ENCODE results near the gene TBX1.
"Not testable (repeated sequence)": the region's sequence is repeated elsewhere in the genome, so short reads cannot be mapped to it uniquely, and the experiment has no call there.

The TBX1 gene

DNA sequence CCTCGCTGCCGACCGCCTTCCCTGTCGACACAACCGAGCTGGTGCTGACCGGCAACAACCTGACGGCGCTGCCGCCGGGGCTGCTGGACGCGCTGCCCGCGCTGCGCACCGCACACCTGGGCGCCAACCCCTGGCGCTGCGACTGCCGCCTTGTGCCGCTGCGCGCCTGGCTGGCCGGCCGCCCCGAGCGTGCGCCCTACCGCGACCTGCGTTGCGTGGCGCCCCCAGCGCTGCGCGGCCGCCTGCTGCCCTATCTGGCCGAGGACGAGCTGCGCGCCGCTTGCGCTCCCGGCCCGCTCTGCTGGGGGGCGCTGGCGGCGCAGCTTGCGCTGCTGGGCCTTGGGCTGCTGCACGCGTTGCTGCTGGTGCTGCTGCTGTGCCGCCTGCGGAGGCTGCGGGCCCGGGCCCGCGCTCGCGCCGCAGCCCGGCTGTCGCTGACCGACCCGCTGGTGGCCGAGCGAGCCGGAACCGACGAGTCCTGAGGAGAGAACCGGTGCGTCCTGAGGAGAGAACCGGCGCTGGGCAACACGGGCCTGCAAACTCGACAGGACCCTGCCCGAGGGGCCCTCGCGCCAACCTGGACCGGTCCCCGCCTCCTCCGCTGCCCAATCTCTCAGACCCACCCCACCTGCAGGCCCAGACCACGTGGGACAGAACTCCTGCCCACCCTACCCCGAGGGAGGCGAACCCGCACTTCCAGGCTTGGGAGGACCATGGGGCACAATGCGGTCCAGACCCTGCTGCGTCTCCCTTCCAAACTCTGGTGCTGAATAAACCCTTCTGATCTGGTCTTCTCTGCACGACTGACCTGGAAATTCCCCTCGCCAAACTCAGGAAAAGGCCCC is 36.4 kb upstream of the TBX1 start:
- no peak overlapping the region for H3K27ac ChIP-seq (ENCODE audit: low read depth, low read length, severe bottlenecking)
- H3K4me1 ChIP-seq (ENCODE audit: control insufficient read depth, insufficient read depth, low read length, poor library complexity, severe bottlenecking): peaks cover 18% of the 10 kb centered on the region
- H3K9me3 ChIP-seq (ENCODE audit: control insufficient read depth, low read length): no peaks in the 10 kb centered on the region
- peak overlapping the region; percentile 5 for H3K4me3 ChIP-seq (ENCODE audit: extremely low read depth, insufficient read depth, low read length, poor library complexity, severe bottlenecking)
- 5% methylated on average over 77 to 81 of the region's 89 CpGs for WGBS, 2 experiments (ENCODE audit: insufficient coverage in 2 of 2)
- H3K36me3 ChIP-seq (ENCODE audit: control insufficient read depth, insufficient read depth, low read length): peaks cover 16% of the 10 kb centered on the region

DNA sequence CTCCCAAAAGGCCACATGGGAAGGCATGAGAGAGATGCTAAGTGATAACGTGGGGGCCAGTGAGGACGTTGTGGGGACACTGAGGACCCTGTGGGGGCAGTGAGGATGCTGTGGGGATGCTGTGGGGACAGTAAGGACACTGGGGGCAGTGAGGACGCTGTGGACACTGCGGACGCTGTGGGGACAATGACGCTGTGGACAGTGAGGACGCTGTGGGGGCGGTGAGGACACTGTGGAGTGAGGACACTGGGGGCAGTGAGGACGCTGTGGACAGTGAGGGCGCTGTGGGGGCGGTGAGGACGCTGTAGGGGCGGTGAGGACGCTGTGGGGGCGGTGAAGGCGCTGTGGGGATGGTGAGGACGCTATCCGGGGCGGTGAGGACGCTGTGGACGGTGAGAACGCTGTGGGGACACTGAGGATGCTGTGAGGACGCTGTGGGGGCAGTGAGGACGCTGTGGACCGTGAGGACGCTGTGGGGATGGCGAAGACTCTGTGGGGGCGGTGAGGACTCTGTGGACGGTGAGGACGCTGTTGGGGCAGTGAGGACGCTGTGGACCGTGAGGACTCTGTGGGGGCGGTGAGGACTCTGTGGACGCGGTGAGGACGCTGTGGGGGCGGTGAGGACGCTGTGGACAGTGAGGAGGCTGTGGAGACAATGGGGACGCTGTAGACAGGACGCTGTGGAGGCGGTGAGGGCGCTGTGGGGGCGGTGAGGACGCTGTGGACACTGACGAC is 35.5 kb upstream of the TBX1 start:
- no peaks in the 10 kb centered on the region for H3K9me3 ChIP-seq (ENCODE audit: control insufficient read depth, low read length)
- peaks cover 11% of the 10 kb centered on the region for H3K36me3 ChIP-seq (ENCODE audit: control insufficient read depth, insufficient read depth, low read length)
- WGBS, 2 experiments (ENCODE audit: insufficient coverage in 2 of 2): 76 to 77% methylated on average over 39 to 43 of the region's 45 CpGs
- peaks cover 18% of the 10 kb centered on the region for H3K4me1 ChIP-seq (ENCODE audit: control insufficient read depth, insufficient read depth, low read length, poor library complexity, severe bottlenecking)
- no peak overlapping the region for H3K27ac ChIP-seq (ENCODE audit: low read depth, low read length, severe bottlenecking)
- no peak overlapping the region for H3K4me3 ChIP-seq (ENCODE audit: extremely low read depth, insufficient read depth, low read length, poor library complexity, severe bottlenecking)

DNA sequence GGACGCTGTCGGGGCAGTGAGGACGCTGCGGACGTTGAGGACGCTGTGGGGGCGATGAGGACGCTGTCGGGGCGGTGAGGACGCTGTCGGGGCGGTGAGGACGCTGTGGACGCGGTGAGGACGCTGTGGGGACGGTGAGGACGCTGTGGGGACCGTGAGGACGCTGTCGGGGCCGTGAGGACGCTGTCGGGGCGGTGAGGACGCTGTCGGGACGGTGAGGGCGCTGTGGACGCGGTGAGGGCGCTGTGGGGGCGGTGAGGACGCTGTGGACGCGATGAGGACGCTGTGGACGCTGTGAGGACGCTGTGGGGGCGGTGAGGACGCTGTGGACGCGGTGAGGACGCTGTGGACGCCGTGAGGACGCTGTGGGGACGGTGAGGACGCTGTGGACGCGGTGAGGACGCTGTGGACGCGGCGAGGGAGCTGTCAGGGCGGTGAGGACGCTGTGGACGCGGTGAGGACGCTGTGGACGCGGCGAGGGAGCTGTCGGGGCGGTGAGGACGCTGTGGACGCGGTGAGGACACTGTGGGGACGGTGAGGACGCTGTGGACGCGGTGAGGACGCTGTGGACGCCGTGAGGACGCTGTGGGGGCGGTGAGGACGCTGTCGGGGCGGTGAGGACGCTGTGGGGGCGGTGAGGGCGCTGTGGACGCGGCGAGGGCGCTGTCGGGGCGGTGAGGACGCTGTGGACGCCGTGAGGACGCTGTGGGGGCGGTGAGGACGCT is 34.4 kb upstream of the TBX1 start:
- H3K9me3 ChIP-seq (ENCODE audit: control insufficient read depth, low read length); H3K27ac ChIP-seq (ENCODE audit: low read depth, low read length, severe bottlenecking); H3K36me3 ChIP-seq (ENCODE audit: control insufficient read depth, insufficient read depth, low read length); H3K4me3 ChIP-seq (ENCODE audit: extremely low read depth, insufficient read depth, low read length, poor library complexity, severe bottlenecking): not testable (repeated sequence)
- 61 to 64% methylated on average over 66 to 93 of the region's 96 CpGs for WGBS, 2 experiments (ENCODE audit: insufficient coverage in 2 of 2)
- peaks cover 16% of the 10 kb centered on the region for H3K4me1 ChIP-seq (ENCODE audit: control insufficient read depth, insufficient read depth, low read length, poor library complexity, severe bottlenecking)

DNA sequence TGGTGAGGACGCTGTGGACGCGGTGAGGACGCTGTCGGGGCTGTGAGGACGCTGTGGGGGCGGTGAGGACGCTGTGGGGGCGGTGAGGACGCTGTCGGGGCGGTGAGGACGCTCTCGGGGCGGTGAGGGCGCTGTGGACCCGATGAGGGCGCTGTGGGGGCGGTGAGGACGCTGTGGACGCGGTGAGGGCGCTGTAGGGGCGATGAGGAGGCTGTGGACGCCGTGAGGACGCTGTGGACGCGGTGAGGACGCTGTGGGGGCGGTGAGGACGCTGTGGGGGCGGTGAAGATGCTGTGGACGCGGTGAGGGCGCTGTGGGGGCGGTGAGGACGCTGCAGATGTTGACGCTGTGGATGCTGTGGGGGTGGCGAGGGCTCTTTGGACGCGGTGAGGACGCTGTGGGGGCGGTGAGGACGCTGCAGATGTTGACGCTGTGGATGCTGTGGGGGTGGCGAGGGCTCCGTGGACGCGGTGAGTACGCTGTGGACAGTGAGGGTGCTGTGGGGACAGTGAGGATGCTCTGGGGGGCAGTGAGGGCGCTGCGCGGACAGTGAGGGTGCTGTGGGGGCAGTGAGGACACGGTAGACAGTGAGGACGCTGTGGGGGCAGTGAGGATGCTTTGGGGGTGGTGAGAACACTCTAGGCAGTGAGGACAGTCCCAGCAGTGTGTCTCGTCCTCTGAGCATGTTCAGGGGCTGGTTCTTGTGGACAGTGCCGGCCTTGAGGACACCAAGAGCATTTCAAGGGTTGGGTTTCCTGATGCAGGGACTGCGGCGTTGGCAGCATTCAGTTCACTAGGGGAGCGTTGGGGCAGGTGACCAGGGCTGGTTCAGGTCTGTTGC is 33.0 kb upstream of the TBX1 start:
- no peak overlapping the region for H3K4me3 ChIP-seq (ENCODE audit: extremely low read depth, insufficient read depth, low read length, poor library complexity, severe bottlenecking)
- peaks cover 7% of the 10 kb centered on the region for H3K4me1 ChIP-seq (ENCODE audit: control insufficient read depth, insufficient read depth, low read length, poor library complexity, severe bottlenecking)
- no peaks in the 10 kb centered on the region for H3K9me3 ChIP-seq (ENCODE audit: control insufficient read depth, low read length)
- WGBS, 2 experiments (ENCODE audit: insufficient coverage in 2 of 2): 47% methylated on average over 42 to 51 of the region's 61 CpGs
- no peaks in the 10 kb centered on the region for H3K36me3 ChIP-seq (ENCODE audit: control insufficient read depth, insufficient read depth, low read length)
- H3K27ac ChIP-seq (ENCODE audit: low read depth, low read length, severe bottlenecking): no peak overlapping the region

DNA sequence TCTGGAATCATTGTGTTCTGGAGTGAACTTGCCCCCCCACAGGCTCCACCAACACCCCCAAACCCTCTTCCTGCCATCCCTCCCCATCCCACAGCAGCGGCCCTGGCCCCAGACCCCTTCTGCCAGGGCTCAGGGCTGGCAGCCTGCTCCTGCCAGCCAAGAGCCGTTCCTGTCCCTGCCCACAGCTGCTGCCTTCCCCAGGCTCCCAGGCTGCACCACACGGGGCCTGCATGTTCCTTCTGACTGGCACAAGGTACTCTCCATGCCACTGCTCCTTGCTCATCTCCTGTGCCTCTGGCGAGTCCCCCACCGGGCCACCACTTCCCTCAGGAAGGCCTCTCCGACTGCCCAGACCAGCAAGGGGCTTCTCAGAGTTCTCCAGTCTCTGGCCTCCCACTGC is 32.3 kb upstream of the TBX1 start:
- Histone ChIP-seq H3K36me3 (ENCODE audit: control insufficient read depth, insufficient read depth, low read length) (no peaks in the 10 kb centered on the region), H3K27ac (ENCODE audit: low read depth, low read length, severe bottlenecking) (no peak overlapping the region), H3K4me3 (ENCODE audit: extremely low read depth, insufficient read depth, low read length, poor library complexity, severe bottlenecking) (no peak overlapping the region), H3K4me1 (ENCODE audit: control insufficient read depth, insufficient read depth, low read length, poor library complexity, severe bottlenecking) (no peaks in the 10 kb centered on the region), H3K9me3 (ENCODE audit: control insufficient read depth, low read length) (no peaks in the 10 kb centered on the region)
- 78 to 86% methylated on average over 4 to 6 of the region's 6 CpGs for WGBS, 2 experiments (ENCODE audit: insufficient coverage in 2 of 2)

DNA sequence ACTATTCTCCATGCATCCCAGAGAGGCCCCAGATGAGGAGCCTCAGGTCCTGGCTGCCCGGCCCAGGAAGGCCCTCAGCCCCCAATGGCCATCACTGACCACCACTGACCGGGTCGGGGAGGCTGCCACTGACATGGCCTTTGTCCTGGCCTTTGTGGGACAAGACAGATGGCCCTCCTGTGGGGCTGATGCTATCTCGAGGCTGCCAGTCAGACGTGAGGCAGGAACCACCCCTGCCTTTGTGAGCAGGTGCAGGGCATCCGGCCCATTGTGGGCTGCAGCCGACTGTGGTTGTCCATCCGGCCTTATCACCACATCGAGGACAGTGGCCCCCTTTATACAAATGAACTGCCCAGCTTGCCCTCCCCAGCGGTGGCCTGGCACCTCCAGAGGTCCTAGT is 31.7 kb upstream of the TBX1 start:
- Histone ChIP-seq H3K4me1 (ENCODE audit: control insufficient read depth, insufficient read depth, low read length, poor library complexity, severe bottlenecking) (no peaks in the 10 kb centered on the region), H3K27ac (ENCODE audit: low read depth, low read length, severe bottlenecking) (no peak overlapping the region), H3K4me3 (ENCODE audit: extremely low read depth, insufficient read depth, low read length, poor library complexity, severe bottlenecking) (no peak overlapping the region), H3K9me3 (ENCODE audit: control insufficient read depth, low read length) (no peaks in the 10 kb centered on the region), H3K36me3 (ENCODE audit: control insufficient read depth, insufficient read depth, low read length) (no peaks in the 10 kb centered on the region)
- 78 to 91% methylated on average over 10 of the region's 10 CpGs for WGBS, 2 experiments (ENCODE audit: insufficient coverage in 2 of 2)

DNA sequence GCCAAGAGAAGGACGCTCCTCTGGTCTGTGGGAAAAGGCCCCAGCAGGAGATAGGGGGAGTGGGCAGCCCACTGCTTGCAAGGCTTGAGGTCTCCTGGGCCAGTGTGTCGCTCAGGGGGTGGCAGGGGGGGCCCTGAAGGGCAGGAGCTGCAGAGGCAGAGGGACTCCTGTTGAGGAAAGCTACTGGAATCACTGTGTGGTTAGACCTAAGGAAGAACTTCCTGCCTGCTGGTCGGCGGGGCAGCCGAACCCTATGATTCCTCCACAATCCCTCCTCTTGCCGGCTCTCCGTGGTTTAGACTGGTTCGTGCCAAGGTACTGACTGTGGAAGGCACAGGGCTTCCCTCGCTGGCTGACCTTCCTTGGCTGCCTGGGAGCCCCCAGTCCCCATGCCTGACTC is 31.1 kb upstream of the TBX1 start:
- no peaks in the 10 kb centered on the region for H3K4me1 ChIP-seq (ENCODE audit: control insufficient read depth, insufficient read depth, low read length, poor library complexity, severe bottlenecking)
- H3K9me3 ChIP-seq (ENCODE audit: control insufficient read depth, low read length): no peaks in the 10 kb centered on the region
- no peak overlapping the region for H3K27ac ChIP-seq (ENCODE audit: low read depth, low read length, severe bottlenecking)
- WGBS, 2 experiments (ENCODE audit: insufficient coverage in 2 of 2): 83 to 91% methylated on average over 6 of the region's 9 CpGs
- no peak overlapping the region for H3K4me3 ChIP-seq (ENCODE audit: extremely low read depth, insufficient read depth, low read length, poor library complexity, severe bottlenecking)
- H3K36me3 ChIP-seq (ENCODE audit: control insufficient read depth, insufficient read depth, low read length): no peaks in the 10 kb centered on the region

DNA sequence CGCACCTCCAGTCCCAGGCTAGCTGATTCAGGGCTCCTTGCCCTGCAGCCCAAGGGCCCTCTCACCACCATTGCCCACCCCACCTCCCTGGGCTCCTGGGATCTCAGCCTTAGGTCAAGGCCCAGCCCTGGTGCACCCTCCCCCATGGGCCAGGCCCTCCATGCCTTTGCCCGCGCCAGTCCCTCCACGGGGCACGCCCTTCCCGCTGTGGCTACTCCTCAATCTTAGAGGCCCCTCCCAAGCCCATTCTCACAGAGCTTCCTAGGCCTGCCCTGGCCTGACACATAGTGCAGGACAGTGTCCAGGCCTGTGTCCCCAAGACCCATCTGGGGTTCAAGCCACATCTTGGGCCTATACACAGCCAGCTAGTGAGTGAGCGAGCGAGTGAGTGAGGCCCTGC is 30.4 kb upstream of the TBX1 start:
- no peaks in the 10 kb centered on the region for H3K4me1 ChIP-seq (ENCODE audit: control insufficient read depth, insufficient read depth, low read length, poor library complexity, severe bottlenecking)
- H3K36me3 ChIP-seq (ENCODE audit: control insufficient read depth, insufficient read depth, low read length): no peaks in the 10 kb centered on the region
- no peaks in the 10 kb centered on the region for H3K9me3 ChIP-seq (ENCODE audit: control insufficient read depth, low read length)
- H3K4me3 ChIP-seq (ENCODE audit: extremely low read depth, insufficient read depth, low read length, poor library complexity, severe bottlenecking): no peak overlapping the region
- no peak overlapping the region for H3K27ac ChIP-seq (ENCODE audit: low read depth, low read length, severe bottlenecking)
- 98 to 100% methylated on average over 5 to 7 of the region's 8 CpGs for WGBS, 2 experiments (ENCODE audit: insufficient coverage in 2 of 2)

DNA sequence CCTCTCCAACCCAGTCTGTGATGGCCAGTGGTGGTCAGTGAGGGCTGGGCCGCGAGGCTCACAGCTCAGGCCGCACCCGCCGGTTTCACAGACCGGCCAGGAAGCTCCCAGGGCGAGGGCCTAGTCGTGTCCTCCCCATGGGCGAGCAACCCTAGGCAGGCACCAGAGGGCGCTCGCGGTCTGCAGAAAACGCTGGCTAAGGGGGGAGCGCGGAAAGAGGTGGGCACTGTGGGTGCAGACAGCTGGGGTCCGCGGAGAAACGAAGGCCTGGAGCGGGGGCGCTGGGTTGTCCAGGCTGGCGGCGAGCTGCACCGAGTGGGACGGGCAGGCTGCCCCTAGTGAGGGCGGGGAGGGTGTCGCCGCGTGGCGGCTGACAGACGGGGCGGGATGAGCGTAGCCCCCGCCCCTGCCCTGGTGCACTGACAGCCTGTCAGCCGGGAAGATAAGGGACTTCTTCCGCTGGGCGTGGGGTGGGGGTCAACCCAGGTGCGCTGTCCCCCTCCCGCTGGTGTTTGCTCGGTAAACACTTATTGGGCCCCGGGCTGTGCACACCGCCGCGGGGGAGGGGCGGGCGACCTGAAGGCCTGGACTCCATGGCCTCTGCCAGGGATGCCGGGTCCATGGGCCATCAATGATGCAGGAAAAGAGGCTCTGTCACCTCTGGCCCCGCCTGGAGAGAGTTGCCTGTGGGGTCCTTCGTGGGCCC is 29.8 kb upstream of the TBX1 start:
- Histone ChIP-seq H3K4me1 (ENCODE audit: control insufficient read depth, insufficient read depth, low read length, poor library complexity, severe bottlenecking) (no peaks in the 10 kb centered on the region), H3K4me3 (ENCODE audit: extremely low read depth, insufficient read depth, low read length, poor library complexity, severe bottlenecking) (peak overlapping the region; percentile 25), H3K36me3 (ENCODE audit: control insufficient read depth, insufficient read depth, low read length) (no peaks in the 10 kb centered on the region), H3K27ac (ENCODE audit: low read depth, low read length, severe bottlenecking) (no peak overlapping the region), H3K9me3 (ENCODE audit: control insufficient read depth, low read length) (no peaks in the 10 kb centered on the region)
- WGBS, 2 experiments (ENCODE audit: insufficient coverage in 2 of 2): 9 to 13% methylated on average over 45 to 47 of the region's 48 CpGs

Data from mesodermal cell (in vitro differentiated cells).